ENCODE measurements around the gene EHF.
A peak's percentile ranks its signal among the peaks of the same experiment; 100 is the strongest.
"Not testable (repeated sequence)": the region's sequence is repeated elsewhere in the genome, so short reads cannot be mapped to it uniquely, and the experiment has no call there.

Gene EHF

DNA sequence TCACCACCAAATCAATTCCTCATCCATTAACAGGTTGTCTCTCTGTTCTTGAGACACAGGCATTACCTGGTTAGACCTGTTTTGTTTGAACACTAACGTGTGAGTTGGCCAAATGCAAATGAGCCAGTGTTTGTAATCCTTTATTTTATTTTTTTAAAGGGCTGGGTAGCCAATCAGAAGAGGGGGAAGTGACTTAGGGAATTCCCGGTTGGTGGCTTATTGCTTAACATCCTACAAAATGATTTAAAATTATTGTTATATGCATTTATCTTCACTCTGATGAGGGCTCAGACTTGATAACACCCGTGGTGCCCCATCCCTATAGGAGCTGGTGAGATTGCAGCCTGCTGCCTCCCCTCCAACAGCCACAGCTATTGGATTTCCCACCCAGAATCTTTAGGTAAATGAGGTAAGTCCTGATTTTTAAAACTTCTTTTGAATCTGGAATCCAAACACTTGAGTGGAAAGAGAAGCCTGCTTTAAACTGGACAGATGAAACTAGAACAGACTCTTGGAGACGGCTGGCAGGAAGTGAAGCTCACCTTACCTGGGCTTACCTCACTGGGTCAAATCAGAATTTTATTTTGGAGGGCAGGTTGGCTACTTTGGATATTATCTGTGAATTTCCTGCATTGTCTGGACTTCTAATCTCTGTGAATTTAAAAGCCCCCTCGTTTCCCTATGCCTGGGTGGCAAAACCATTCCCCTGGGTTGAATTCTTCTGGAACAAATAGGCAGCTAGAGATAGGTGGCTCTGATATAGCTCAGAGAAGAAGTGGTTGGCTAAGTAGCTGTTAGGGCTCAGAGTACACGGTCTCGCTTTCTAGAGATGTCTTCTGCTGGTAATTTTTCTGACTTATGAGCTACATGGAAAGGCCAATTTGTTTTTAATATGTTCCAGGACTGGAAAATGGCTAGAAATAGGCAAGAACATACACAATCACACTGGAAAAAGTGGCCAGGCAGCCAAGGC lies at the start of gene EHF:
Gene EHF, plus strand, starts transcription at position 274 of the 973 bp plus-strand sequence. CDS start 21,538 bp downstream, outside the sequence.
- DNase-seq, result no peak

DNA sequence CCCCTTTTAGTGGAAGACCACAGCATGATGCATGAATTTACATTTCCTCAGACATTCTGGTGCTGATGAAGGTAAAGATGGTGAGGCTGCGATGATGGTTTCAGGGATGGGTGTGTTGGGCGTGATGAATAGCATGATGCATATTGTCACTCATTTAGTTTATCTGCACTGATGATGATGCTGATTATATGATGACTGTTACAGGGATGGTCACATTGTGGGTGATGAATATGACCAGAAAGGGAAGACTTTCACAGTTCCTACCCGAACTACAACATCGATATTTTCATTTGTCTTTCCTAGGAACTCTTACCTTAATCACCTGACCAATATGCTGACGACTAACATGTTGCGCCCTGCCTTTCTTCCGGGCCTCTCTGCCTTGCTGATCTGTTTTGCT lies 47.4 kb upstream of the EHF start:
- DNase-seq, result no peak

DNA sequence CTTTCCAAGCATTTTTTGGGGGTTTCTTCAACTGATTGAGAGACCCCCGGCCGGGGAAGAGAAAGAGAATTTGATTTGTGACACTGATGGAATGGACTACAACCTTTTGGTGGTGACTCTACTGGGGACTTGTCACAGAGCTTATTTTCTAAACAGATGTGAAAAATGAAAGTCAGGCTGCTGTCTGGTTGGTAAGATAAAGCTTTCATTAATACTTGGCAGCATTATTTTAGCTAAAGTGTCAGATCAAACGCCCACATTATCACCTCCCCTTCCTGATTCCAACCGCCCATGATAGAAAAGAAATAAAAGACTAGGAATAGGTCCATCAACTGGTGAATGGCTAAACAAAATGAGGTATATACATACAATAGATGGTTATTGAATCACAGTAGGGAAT lies 45.6 kb upstream of the EHF start:
- no peak for DNase-seq

DNA sequence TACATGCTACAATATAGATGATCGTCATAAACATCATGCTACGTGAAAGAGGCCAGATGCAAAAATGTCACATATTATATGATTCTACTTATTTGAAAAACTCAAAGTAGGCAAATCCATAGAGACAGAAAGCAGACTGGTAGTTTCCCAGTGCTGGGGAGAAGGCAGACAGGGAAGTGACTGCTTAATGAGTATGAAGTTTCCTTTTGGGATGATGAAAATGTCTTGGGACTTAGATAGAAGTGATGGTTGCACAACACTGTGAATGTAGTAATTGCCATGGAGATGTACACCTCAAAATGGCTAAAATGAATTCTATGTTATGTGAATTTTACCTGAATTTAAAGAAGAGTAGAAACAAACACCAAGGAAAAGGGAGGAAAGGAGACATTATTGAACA lies 45.2 kb upstream of the EHF start:
- no peak for DNase-seq

DNA sequence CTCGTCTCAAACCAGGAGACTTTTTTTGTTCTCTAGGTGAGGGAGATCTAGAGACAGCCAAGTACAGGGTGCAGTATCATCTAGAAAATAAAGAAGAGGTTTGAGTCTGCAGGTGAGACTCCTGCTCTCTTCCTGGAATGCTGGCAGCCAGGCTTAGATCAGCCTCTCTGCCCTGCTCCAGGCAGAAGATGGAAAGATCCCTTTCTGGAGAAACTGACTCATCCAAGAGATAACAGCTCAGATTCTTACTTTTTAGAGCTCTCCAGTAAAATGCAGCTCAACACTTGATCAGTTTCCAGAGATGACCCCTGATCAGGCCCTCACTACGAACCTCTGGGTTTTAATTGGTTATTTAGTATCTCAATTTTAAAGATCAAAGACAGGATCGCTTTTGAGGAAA lies 44.6 kb upstream of the EHF start:
- no peak for DNase-seq

DNA sequence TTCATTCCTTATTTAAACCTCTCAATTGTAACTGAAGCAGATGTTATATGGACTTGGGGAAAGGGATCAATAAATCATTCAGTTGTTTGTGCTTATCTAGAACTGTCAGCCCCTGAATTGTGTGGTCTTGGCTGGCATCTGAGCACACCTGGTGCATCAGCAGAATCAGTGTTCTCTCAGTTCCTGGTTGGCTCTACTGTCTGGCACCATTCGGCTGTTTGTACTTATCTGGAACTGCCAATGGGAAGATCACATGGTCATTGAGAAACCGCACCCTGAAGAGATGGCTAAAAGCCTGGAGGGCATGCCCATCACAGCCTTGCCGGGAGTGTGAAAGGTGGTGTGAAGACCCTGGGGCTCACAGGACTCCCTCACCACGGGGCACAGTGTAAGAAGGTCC lies 37.1 kb upstream of the EHF start:
- DNase-seq, result no peak

DNA sequence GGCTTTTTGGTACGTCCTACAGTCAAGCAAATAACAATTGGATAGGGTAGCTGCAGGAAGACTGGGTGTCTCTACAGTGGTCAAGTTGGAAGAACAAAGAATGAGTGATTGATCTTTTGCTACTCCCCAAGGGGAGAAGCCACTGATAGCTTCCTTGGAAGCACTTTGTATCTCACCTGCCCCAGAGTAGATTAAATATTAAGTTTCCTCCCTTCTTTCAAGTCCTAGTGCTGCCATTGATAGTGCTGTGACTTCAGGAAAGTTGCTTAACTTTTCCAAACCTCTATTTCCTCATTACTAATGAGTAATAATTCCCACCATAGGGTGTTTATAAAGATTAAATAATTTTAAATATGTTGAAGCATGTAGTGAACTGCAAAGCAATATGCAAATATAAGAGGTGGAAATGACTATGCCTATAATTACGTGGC lies 35.6 kb upstream of the EHF start:
- DNase-seq, result no peak

DNA sequence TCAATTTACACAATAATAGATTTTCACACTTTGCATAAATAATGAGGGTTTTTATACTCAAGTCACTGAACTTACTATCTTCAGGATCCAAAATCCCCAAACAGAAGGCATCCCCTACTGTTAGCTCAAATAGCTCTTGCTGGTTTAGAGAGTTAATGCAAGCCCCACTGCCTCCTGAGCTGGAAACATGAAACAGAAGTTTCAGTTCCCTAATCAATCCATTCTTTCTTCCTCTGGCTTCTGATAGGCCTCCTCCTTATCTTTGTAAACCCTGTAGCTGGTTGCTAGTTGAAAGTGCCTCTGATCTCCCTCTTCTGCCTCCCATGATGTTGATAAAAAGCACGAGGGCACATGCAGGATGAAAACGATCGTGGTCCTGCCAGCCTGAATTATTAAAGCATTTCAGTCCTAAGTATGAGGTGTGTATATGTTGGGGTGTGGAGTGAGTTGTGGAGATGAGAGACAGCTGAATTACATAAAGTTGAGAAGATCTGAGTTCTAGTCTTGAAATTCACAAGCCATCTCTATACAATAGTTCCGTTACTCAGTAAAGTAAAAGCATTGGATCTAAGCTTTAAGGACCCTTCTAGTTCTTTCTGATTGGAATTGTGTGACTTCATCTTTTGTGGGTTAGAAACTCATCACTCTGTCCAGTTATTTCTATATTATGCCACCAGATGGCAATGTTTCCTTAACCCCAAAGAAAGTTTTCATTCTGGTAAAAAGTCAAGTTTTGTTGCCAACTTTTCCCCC lies 35.0 kb upstream of the EHF start:
- no peak for DNase-seq

DNA sequence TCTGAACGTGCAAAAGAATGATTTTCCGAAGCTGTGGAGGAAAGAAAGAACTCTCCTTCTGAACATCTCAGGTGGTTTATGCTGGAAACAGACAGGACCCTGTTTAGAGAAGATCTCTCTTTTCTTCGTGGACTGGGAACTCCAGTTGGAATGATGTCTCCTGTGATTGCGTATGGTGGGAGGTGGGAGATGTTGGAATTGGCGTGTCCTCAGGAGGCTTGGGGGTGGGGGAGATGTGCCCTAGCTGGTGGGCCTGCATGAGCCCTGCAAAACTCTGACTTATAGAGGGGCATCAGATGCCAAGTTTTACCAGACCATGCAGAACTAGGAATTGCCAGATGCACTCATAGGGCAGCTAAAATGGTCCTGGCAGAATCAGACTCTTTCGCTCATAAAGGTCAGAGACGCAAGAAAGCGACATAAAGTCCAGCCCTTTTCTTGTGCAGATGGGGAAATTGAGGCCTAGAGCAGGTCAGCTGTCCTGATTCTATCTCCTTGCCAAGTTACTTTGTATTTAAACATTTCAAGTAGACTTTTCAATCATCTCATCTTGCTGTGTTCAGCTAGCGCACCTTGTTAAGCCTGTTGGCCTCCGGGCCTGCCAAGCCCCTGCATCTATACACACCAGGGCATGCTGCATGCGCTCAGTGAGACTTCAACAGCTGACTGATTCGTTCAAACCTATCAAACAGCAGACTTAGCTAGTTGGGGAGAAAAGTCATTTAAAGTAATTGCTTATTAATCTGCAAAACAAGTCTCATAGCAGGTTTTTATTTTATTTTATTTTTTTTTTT lies 34.2 kb upstream of the EHF start:
- DNase-seq, result no peak

DNA sequence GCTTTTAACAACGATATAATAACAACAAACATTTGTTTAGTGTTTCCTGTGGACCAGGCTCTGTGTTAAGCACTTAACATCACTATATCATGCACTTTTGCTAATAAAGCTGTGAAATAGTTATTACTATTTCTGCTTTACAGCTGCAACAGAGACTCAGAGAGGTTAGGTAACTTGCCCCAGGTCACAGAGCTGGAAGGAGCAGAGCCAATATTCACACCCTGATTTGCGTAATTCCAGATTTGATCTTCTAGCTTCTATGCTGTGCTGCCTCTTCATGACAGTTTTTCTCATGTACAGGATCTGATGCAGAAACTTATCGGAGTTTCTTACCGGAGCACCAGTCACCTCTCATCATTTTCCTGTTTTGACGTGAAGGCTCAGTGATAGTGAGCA lies 33.6 kb upstream of the EHF start:
- DNase-seq, result no peak

DNA sequence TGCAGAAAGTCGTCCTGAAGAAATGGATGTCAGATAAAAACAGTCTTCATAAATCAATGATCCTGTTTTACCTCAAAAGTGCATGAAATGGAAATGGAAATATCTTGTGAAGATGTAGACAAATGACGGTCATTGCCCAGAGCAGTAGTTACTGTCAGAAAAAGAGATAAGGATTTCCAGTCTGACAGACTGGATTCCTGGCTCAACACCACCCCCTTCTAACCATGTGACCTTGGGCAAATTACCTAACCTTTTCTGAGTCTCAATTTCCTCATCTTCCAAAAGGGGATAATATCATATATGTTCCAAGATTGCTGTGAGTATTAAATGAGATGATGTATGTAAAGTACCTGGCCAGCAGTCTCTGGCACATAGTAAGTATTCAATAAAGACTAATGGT lies 32.9 kb upstream of the EHF start:
- no peak for DNase-seq

DNA sequence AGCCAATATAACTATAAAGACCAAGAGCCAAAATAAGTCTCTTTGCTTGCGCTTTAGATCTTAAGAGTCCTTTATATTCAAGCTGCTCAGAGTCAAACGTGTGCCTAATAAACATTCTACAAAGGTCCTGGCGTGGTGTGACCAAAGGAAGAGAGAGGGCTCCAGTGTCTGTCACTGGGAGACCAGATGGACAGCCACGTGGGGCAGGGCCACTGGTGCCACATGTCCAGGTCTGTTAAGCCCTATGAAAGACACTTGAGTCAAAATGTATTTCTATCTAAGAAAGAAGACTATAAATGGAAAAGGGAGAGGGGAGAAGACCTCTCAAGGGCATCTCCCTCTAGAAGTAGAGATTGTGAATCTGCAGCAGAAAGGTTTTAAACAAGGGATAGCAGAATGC lies 32.2 kb upstream of the EHF start:
- DNase-seq, result no peak

DNA sequence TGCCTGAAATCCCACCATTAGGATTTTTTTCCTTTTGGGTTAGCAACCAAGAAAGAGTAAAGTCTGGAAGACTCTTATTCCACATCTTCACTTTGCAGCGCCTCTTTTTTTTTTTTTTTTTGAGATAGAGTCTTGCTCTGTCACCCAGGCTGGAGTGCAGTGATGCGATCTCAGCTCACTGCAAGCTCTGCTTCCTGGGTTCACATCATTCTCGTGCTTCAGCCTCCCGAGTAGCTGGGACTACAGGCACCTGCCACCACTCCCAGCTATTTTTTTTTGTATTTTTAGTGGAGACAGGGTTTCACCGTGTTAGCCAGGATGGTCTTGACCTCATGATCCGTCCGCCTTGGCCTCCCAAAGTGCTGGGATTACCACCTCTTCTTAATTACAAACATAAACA lies 31.7 kb upstream of the EHF start:
- DNase-seq, result not testable (repeated sequence)

DNA sequence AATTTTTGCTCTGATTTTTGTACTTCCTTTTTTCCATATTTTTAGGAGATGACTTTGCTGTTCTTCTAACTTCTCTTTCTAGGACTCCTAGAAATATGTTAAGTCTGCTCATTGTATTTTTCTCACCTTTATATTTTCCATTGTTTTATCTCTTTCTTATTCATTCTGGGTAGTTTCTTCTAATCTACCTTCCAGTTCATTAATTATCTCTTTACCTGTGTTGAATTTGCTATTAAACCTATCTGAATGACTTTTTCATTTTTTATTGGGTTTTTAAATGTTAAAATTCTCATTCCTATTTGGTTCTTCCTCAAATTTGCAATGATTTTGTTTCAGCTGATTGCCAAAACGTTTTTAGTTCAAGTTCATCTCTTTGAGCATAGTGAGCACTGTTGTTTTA lies 27.8 kb upstream of the EHF start:
- DNase-seq, result no peak

DNA sequence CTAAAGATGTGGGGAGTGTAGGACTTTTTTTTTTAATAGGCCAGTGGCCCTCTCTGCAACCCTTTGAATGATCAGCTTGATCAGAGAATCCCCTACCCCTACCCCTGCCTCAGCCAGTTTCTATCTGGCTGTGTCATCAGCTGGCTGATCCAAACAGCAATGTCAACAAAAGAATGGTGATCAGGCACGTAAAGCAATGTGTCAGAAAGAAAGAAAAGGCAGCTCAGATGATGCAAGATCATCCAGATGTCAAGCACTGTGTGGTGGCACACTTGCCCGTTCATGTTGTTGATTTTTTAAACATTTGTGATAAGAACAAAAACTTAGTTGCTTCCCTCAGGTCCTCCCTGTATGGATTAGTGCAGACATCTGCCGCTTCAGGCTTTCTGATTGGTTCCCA lies 26.3 kb upstream of the EHF start:
- no peak for DNase-seq

DNA sequence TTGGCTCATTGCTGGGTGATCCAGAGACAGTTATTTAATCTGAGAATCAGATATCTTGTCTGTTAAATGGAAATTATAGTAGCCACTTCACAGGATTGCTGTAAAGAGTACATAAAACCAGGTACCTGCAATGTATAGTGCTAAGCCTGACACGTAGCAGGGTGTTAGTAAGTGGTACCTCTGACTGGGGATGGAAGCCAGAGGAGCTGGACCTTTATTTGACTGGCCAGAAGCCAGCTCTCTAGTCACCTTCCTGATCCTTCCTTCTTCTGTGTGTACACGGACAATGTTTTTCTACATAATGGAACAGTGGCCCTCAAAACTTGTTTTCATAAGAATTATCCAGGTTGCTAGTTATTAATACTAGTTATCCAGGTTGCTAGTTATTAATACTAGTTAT lies 25.5 kb upstream of the EHF start:
- no peak for DNase-seq

DNA sequence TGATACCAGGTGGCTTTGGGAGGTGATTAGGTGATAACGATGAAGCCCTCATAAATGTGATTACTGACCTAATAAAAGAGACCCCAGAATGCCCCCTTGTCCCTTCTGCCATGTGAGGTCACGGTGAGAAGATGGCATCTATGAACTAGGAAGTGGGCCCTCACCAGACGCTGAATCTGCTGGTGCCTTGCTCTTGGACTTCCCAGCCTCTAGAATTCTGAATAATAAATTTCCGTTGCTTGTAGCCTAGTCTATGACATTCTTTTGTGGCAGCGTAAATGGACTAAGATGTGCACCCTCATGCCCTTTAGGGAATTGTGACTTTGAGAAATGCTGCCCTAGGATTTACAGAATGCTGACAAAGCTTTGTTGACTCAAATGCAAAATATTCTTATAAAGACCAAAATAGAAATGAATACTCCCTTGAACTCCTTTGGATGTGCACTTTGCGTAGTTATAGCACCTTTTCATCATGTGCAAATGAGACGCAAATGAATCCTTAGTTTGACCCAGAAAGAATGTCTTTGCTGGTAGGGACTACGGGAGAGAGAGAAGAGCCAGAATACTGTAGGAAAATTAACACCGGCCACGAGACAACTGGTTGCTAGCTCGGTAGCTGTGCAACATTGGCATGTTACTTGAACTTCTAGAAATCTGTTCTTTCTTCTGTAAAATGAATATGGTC lies 24.8 kb upstream of the EHF start:
- DNase-seq, result no peak

DNA sequence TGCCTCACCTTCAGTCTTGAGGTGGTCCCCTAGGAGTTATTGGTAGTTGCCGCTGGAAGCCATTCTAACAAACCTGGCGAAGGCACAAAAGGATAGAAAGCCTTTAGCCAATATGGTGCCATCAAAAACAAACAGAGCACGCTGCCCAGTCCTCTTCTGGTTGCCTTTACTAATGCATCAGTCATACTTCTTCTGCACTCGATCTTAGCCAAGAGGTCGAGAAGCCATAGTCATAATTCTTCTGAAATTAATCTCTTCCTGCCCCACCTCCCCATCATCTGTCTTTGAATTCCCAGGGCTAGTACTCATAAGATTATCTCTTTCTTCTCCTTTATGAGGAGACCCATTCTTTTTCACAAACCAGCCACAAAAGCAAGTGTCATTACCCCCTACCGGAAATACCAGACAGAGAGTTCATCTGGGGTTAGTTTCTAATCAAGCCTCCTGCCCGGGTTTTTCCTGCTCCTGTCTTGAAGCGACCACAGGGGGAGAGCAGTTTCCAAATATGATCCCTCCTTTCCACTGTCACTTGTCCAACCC lies 21.4 kb upstream of the EHF start:
- DNase-seq, result no peak

DNA sequence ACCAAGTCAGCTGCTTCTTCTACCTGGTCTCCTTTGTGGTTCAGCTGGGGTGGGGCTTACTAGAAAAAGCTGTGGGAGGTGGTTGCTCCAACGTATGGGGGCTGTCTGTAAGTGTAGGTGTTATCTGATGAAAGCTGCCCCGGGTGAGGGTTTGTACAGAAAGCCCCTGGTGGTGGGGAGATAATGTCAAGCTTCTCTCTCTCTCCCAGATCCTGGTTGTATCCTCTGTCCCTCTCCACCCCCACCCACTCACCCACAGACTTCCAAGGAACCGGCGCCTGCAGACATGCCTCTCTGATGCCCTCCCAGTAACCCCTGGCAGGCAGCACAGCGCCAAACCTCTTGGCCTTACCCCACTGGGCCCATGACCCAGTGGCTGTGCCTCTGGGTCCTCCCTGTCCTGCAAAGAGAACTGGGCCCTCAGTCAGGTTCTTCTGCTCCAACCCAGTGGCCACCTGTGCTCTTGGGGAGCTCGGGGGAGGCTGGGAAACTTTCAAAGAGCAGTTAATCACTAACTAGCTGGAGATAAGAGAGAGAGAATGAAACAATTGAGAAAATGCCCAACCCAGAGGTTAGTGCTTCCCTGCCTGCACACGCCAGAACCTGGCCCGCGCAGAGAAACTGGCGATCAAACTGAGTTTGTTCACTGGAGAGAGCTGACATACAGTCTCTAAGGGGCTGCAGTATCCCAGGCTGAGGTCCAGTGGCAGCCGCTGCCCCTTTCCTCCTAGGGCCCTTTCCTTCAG lies 20.4 kb upstream of the EHF start:
- DNase-seq, result no peak

DNA sequence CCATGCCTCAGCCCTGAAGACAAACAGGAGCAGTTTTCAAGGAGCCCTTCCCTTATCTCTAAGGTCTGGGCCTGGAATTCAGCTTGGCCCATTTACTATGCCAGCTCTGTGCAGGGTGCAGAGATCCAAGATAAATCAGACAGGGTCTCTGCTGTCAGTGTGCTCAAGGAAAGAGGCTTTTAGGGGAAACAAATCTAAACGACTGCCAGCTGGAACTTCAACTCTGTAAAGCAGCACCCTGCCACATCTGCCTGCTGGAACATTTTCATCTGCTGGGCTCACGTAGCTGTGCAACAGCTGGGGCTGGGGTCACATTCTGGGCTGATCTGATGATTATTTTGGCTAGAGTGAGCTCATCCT lies 19.8 kb upstream of the EHF start:
- peak; percentile 76 for DNase-seq

DNA sequence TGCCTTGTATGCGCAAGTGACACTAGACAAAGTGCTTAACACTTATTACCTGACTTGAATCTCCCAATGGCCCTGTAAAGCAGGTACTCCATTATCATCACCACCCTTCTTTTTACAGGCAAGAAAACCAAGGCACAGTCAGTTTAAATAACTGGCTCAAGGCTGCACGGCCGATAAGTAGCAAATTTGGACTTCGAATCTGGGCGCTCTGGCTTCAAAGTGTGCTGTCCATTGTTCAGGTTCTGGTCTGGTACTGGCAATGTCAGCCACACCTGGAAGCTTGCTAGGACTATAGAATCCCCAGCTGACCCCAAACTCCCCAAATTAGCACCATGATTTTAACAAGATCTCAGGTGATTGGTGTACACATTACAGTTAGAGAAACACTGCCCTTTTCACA lies 19.3 kb upstream of the EHF start:
- no peak for DNase-seq

DNA sequence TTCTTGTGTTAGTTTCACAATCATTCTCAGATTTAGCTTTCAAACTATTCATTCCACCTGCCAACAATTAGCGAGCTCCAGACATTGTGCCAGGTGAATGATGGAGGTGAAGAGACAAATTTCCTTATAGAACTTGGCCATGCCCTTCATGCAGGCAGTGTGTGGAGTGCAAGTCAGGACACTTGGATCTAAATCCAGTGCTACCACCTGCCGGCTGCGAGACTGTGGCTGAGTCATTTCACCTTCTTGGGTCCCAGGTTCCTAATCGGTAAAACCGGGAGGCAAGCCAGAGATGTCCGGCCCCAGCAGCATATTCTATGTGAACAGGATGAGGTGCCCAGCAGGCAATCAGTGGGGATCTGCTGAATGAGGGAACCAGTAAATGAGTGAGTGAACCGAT lies 18.6 kb upstream of the EHF start:
- DNase-seq, result no peak

Data from islet precursor cell (in vitro differentiated cells).